Measurements from ENCODE around the gene PHLPP1.

GRCh38 chr18:63017076-63017475, 301.7 kb downstream of the PHLPP1 start:
- TF ChIP-seq EZH2 (IDR thresholded peaks at IDR 0.05) = no peak
- no peak for TF ChIP-seq POLR2AphosphoS5 (IDR thresholded peaks at IDR 0.05; ENCODE audit: borderline replicate concordance, low read depth, low read length)
- TF ChIP-seq FOXP2 (optimal IDR thresholded peaks at IDR 0.05; ENCODE audit: control extremely low read depth, extremely low read length, insufficient read depth) = no peak
